ENCODE results near the gene ADTRP. TPM values are rescaled to one million over a fixed set of nuclear protein-coding genes. Genes with fewer than 3 reads are reported as not detected.
"Not testable (repeated sequence)": the region's sequence is repeated elsewhere in the genome, so short reads cannot be mapped to it uniquely, and the experiment has no call there.

The ADTRP gene
- polyA plus RNA-seq, 1 donor (not counting 4 experiments of a cell fraction or from before 2014, with no cell fraction given): 16.7 TPM

DNA sequence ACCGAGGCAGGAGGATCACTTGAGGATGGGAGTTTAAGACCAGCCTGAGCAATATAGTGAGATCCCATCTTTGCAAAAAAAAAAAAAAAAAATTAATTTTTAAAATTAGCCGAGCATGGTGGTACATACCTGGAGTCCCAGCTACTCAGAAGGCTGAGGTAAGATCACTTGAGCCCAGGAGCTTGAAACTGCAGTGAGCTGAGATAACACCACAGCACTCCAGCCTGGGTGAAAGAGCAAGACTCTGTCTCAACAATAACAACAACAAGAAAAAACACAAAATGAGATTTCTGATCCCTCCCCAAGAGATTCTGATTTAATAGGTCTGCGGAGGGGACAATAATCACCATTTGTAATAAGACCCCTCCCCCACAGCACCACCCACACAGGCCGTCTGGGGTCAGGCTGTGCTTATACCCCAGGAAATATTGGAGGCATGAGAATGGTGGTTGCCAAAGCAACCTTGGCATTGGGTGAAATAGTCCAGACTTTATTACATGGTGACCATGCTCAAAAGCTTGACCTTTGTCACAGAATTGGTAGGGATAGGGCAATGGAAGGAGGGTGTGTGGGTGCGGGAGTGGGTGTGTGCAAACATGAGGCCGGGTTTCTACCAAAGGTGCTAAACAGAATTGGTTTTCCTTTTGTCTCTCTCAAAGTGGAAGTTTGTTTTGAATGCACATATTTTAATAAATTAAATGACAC lies 24.4 kb upstream of the ADTRP start:
- H3K27me3 ChIP-seq (ENCODE audit: control insufficient read depth, extremely low read depth, insufficient read depth, low read length): no peaks in the 10 kb centered on the region
- H3K27ac ChIP-seq (ENCODE audit: control insufficient read depth, insufficient read depth, low read length): no peak overlapping the region
- H2AFZ ChIP-seq (ENCODE audit: control insufficient read depth, low read length): no peak overlapping the region
- dilution Hi-C loops (cut with MboI; ENCODE audit: extremely low pct_ligation_motif_present, low sequenced_read_pairs): no loop called here
- no peaks in the 10 kb centered on the region for H3K9me3 ChIP-seq (ENCODE audit: control insufficient read depth, low read depth, low read length)
- no peaks in the 10 kb centered on the region for H3K9me1 ChIP-seq (ENCODE audit: control insufficient read depth, extremely low read depth, insufficient read depth, low read length)
- H3K4me2 ChIP-seq (ENCODE audit: control insufficient read depth, extremely low read depth, insufficient read depth, low read depth, low read length): no peak overlapping the region
- no peaks in the 10 kb centered on the region for H3K79me2 ChIP-seq (ENCODE audit: control insufficient read depth, insufficient read depth, low read length)
- no peaks in the 10 kb centered on the region for H4K20me1 ChIP-seq (ENCODE audit: control insufficient read depth, extremely low read depth, insufficient read depth, low read length)
- H3K9ac ChIP-seq (ENCODE audit: control insufficient read depth, extremely low read depth, insufficient read depth, low read length): no peak overlapping the region
- TF ChIP-seq EZH2 (IDR thresholded peaks at IDR 0.05; ENCODE audit: low read length): no peak
- H3K4me1 ChIP-seq (ENCODE audit: control insufficient read depth, extremely low read depth, insufficient read depth, low read length): peaks cover 26% of the 10 kb centered on the region
- DNase-seq (ENCODE audit: low read depth, low spot score) (no peak), FAIRE-seq (no peak)
- no peaks in the 10 kb centered on the region for H3K36me3 ChIP-seq (ENCODE audit: control insufficient read depth in 2 of 2, extremely low read depth in 1 of 2, insufficient read depth in 2 of 2, low read length in 2 of 2)
- H3K4me3 ChIP-seq (ENCODE audit: control insufficient read depth in 2 of 3, extremely low read depth in 1 of 3, insufficient read depth in 2 of 3, low read depth in 1 of 3, low read length in 3 of 3): no peak overlapping the region

DNA sequence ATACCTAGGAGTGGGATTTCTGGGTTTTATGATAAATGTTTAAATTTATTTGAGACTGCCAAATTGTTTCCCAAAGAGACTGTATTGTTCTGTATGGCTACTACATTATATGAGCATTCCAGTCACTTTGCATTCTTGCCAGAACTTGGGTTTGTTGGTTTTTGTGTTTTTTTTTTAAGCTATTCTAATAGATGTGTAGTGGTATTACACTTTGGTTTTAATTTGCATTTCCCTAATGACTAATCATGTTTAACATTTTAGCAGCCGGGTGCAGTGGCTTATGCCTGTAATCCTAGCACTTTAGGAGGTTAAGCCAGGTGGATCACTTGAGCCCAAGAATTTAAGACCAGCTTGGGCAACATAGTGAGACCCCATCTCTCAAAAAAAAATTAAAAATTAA lies 21.9 kb upstream of the ADTRP start:
- H3K4me2 ChIP-seq (ENCODE audit: control insufficient read depth, extremely low read depth, insufficient read depth, low read depth, low read length); FAIRE-seq; H3K27ac ChIP-seq (ENCODE audit: control insufficient read depth, insufficient read depth, low read length); H3K4me1 ChIP-seq (ENCODE audit: control insufficient read depth, extremely low read depth, insufficient read depth, low read length); DNase-seq (ENCODE audit: low read depth, low spot score); H3K4me3 ChIP-seq (ENCODE audit: control insufficient read depth in 2 of 3, extremely low read depth in 1 of 3, insufficient read depth in 2 of 3, low read depth in 1 of 3, low read length in 3 of 3); H3K79me2 ChIP-seq (ENCODE audit: control insufficient read depth, insufficient read depth, low read length); H4K20me1 ChIP-seq (ENCODE audit: control insufficient read depth, extremely low read depth, insufficient read depth, low read length); H3K9me1 ChIP-seq (ENCODE audit: control insufficient read depth, extremely low read depth, insufficient read depth, low read length); H3K27me3 ChIP-seq (ENCODE audit: control insufficient read depth, extremely low read depth, insufficient read depth, low read length); H3K9me3 ChIP-seq (ENCODE audit: control insufficient read depth, low read depth, low read length); H2AFZ ChIP-seq (ENCODE audit: control insufficient read depth, low read length); H3K9ac ChIP-seq (ENCODE audit: control insufficient read depth, extremely low read depth, insufficient read depth, low read length); dilution Hi-C loops (cut with MboI; ENCODE audit: extremely low pct_ligation_motif_present, low sequenced_read_pairs); H3K36me3 ChIP-seq (ENCODE audit: control insufficient read depth in 2 of 2, extremely low read depth in 1 of 2, insufficient read depth in 2 of 2, low read length in 2 of 2): not testable (repeated sequence)

DNA sequence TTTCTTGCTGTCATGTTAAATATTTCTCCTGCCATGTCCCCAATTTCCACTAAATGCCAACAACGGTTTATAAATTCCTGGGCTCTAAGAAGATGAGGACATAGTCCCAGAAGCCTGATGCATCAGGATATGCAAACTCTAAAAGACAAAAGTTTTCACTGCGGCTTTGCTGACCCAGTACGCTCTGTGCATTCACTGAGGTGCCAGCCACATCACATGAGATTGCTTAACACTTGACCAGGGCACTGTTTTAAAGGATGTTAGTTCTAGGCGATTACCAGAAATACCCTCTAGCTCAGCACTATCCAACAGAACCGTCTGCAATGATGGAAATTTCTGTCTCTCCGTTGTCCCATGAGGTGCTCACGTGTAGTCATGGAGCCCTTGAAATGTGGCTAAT lies 19.9 kb upstream of the ADTRP start:
- no peak overlapping the region for H3K4me2 ChIP-seq (ENCODE audit: control insufficient read depth, extremely low read depth, insufficient read depth, low read depth, low read length)
- H3K27me3 ChIP-seq (ENCODE audit: control insufficient read depth, extremely low read depth, insufficient read depth, low read length): no peaks in the 10 kb centered on the region
- TF ChIP-seq EZH2 (IDR thresholded peaks at IDR 0.05; ENCODE audit: low read length): no peak
- TF ChIP-seq, protein P1, sequence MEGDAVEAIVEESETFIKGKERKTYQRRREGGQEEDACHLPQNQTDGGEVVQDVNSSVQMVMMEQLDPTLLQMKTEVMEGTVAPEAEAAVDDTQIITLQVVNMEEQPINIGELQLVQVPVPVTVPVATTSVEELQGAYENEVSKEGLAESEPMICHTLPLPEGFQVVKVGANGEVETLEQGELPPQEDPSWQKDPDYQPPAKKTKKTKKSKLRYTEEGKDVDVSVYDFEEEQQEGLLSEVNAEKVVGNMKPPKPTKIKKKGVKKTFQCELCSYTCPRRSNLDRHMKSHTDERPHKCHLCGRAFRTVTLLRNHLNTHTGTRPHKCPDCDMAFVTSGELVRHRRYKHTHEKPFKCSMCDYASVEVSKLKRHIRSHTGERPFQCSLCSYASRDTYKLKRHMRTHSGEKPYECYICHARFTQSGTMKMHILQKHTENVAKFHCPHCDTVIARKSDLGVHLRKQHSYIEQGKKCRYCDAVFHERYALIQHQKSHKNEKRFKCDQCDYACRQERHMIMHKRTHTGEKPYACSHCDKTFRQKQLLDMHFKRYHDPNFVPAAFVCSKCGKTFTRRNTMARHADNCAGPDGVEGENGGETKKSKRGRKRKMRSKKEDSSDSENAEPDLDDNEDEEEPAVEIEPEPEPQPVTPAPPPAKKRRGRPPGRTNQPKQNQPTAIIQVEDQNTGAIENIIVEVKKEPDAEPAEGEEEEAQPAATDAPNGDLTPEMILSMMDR (optimal IDR thresholded peaks at IDR 0.05 in 1 of 3, IDR thresholded peaks at IDR 0.05 in 1 of 3, conservative IDR thresholded peaks at IDR 0.05 in 1 of 3; ENCODE audit: extremely low read depth in 1 of 3, insufficient read depth in 2 of 3, low read length in 3 of 3): no peak
- H2AFZ ChIP-seq (ENCODE audit: control insufficient read depth, low read length): no peak overlapping the region
- H3K4me3 ChIP-seq (ENCODE audit: control insufficient read depth in 2 of 3, extremely low read depth in 1 of 3, insufficient read depth in 2 of 3, low read depth in 1 of 3, low read length in 3 of 3): no peak overlapping the region
- no peaks in the 10 kb centered on the region for H3K9me3 ChIP-seq (ENCODE audit: control insufficient read depth, low read depth, low read length)
- H3K4me1 ChIP-seq (ENCODE audit: control insufficient read depth, extremely low read depth, insufficient read depth, low read length): peaks cover 5% of the 10 kb centered on the region
- H3K27ac ChIP-seq (ENCODE audit: control insufficient read depth, insufficient read depth, low read length): no peak overlapping the region
- H3K36me3 ChIP-seq (ENCODE audit: control insufficient read depth in 2 of 2, extremely low read depth in 1 of 2, insufficient read depth in 2 of 2, low read length in 2 of 2): peaks cover 0 to 1% of the 10 kb centered on the region in 2 experiments
- no peaks in the 10 kb centered on the region for H4K20me1 ChIP-seq (ENCODE audit: control insufficient read depth, extremely low read depth, insufficient read depth, low read length)
- no peaks in the 10 kb centered on the region for H3K9me1 ChIP-seq (ENCODE audit: control insufficient read depth, extremely low read depth, insufficient read depth, low read length)
- H3K9ac ChIP-seq (ENCODE audit: control insufficient read depth, extremely low read depth, insufficient read depth, low read length): no peak overlapping the region
- H3K79me2 ChIP-seq (ENCODE audit: control insufficient read depth, insufficient read depth, low read length): no peaks in the 10 kb centered on the region
- FAIRE-seq (no peak), DNase-seq (ENCODE audit: low read depth, low spot score) (no peak)
- dilution Hi-C loops (cut with MboI; ENCODE audit: extremely low pct_ligation_motif_present, low sequenced_read_pairs): no loop called here
